ENCODE data around the gene LHX2. TPM values are rescaled to one million over a fixed set of nuclear protein-coding genes. Genes with fewer than 3 reads are reported as not detected.

LHX2 gene
- total and polyA plus RNA-seq, 2 experiments from 2014 or later = not detected

GRCh38 chr9:124050955-124051354 is 39.4 kb downstream of the LHX2 start:
- no peaks in the 10 kb centered on the region for H3K79me2 ChIP-seq (ENCODE audit: insufficient read depth)
- peaks cover 51% of the 10 kb centered on the region for H3K27me3 ChIP-seq (replicated peaks; ENCODE audit: insufficient read depth)
- no peak overlapping the region for H2AFZ ChIP-seq
- no peak for DNase-seq
- TF ChIP-seq EZH2phosphoT487 (IDR thresholded peaks at IDR 0.05; ENCODE audit: insufficient read depth, low read depth) (no peak), EZH2 (IDR thresholded peaks at IDR 0.05; ENCODE audit: insufficient read depth, poor library complexity, severe bottlenecking) (no peak)
- no peak overlapping the region for H3K27ac ChIP-seq
- no peaks in the 10 kb centered on the region for H3K9me3 ChIP-seq (ENCODE audit: low read depth)
- no peaks in the 10 kb centered on the region for H4K20me1 ChIP-seq (ENCODE audit: insufficient read depth)
- no peak overlapping the region for H3K9ac ChIP-seq
- 79 to 83% methylated on average over 1 of the region's 1 CpG for WGBS, 2 experiments (ENCODE audit: low coverage in 1 of 2, low lambda C conversion rate in 2 of 2, missing lambda C conversion rate in 2 of 2)
- in situ Hi-C loops (cut with MboI) = no loop called here
- H3F3A ChIP-seq (ENCODE audit: insufficient read depth) = peaks cover 12% of the 10 kb centered on the region
- H3K4me1 ChIP-seq (ENCODE audit: insufficient read depth) = 0 out of 2 replicates have a peak, but pooled peaks cover 7% of the 10 kb centered on the region
- H3K36me3 ChIP-seq (ENCODE audit: low read depth) = no peaks in the 10 kb centered on the region
- no peak overlapping the region for H3K4me2 ChIP-seq (ENCODE audit: unreplicated experiment)
- no peak overlapping the region for H3K4me3 ChIP-seq
- H3K9me2 ChIP-seq (ENCODE audit: insufficient read depth) = no peaks in the 10 kb centered on the region

DNA sequence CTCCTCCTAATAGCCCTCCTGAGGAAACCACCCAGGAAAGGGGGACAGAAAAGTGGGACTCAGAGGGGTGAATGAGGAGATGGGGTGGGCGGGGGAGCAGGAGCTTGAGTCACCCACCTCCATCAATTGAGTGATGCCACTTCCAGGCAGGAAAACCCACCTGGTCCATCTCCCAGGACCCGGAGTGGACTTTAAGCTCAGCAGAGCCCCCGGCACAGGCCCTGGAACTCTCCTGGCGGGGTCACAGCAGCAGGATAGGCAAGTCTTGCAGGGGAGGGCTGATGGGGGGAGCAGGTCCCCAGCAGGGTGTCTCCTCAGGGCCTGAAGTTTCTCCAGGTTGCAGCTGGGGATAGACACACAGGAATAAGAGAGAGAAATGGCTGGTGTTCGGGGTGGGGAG is 40.8 kb downstream of the LHX2 start:
- no peak overlapping the region for H3K4me2 ChIP-seq (ENCODE audit: unreplicated experiment)
- H3K9me3 ChIP-seq (ENCODE audit: low read depth) = no peaks in the 10 kb centered on the region
- no peaks in the 10 kb centered on the region for H3K9me2 ChIP-seq (ENCODE audit: insufficient read depth)
- no peaks in the 10 kb centered on the region for H4K20me1 ChIP-seq (ENCODE audit: insufficient read depth)
- peaks cover 46% of the 10 kb centered on the region for H3K27me3 ChIP-seq (replicated peaks; ENCODE audit: insufficient read depth)
- no peaks in the 10 kb centered on the region for H3K36me3 ChIP-seq (ENCODE audit: low read depth)
- no peak overlapping the region for H2AFZ ChIP-seq
- in situ Hi-C loops (cut with MboI) = no loop called here
- no peak overlapping the region for H3K9ac ChIP-seq
- 0 out of 2 replicates have a peak, but pooled peaks cover 7% of the 10 kb centered on the region for H3K4me1 ChIP-seq (ENCODE audit: insufficient read depth)
- TF ChIP-seq EZH2 (IDR thresholded peaks at IDR 0.05; ENCODE audit: insufficient read depth, poor library complexity, severe bottlenecking) (no peak), EZH2phosphoT487 (IDR thresholded peaks at IDR 0.05; ENCODE audit: insufficient read depth, low read depth) (no peak)
- H3F3A ChIP-seq (ENCODE audit: insufficient read depth) = peaks cover 12% of the 10 kb centered on the region
- no peak overlapping the region for H3K27ac ChIP-seq
- H3K4me3 ChIP-seq = no peak overlapping the region
- H3K79me2 ChIP-seq (ENCODE audit: insufficient read depth) = no peaks in the 10 kb centered on the region
- DNase-seq = no peak
- 84 to 85% methylated on average over 4 to 5 of the region's 5 CpGs for WGBS, 2 experiments (ENCODE audit: low coverage in 1 of 2, low lambda C conversion rate in 2 of 2, missing lambda C conversion rate in 2 of 2)

DNA sequence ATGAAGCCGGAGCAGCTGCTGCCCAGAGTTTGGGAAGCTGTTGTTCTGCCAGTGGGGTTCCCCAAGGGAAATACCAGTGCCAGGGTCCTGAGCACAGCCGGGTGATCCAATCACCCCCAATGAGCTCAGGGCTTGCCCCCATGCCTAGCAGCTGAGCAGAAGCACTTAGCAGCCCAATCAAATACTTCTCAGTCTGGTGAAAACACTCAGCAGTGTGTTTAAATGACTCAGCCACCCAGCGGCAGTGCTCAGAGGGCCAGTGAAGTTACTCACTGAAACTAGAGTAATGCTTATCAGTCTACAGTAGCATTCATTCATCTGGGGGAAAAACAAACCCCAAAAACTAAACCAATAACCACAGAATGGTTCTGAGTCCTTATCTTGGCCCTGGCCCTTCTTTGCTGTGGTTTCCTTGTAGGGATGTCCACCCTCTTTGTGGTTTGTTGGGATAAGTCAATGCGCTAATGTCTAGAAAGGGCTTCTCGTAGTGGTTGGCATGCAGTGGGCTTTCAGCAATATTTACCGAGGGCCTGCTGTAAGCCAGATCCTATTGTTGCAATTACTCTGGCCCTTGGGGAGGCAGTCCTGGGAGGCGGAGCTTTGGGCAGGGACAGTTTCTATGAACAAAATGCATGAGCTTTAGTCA is 43.1 kb downstream of the LHX2 start:
- Histone ChIP-seq H3K4me2 (ENCODE audit: unreplicated experiment) (no peak overlapping the region), H3K27me3 (replicated peaks; ENCODE audit: insufficient read depth) (peaks cover 61% of the 10 kb centered on the region), H3K4me1 (ENCODE audit: insufficient read depth) (0 out of 2 replicates have a peak, but pooled peaks cover 7% of the 10 kb centered on the region), H3K9me3 (ENCODE audit: low read depth) (no peaks in the 10 kb centered on the region), H3K79me2 (ENCODE audit: insufficient read depth) (no peaks in the 10 kb centered on the region), H2AFZ (no peak overlapping the region), H3K36me3 (ENCODE audit: low read depth) (no peaks in the 10 kb centered on the region), H4K20me1 (ENCODE audit: insufficient read depth) (no peaks in the 10 kb centered on the region), H3K27ac (peak overlapping the region; percentile 55), H3F3A (ENCODE audit: insufficient read depth) (peaks cover 12% of the 10 kb centered on the region), H3K4me3 (no peak overlapping the region), H3K9ac (no peak overlapping the region), H3K9me2 (ENCODE audit: insufficient read depth) (no peaks in the 10 kb centered on the region)
- 23 to 36% methylated on average over 7 of the region's 7 CpGs for WGBS, 2 experiments (ENCODE audit: low coverage in 1 of 2, low lambda C conversion rate in 2 of 2, missing lambda C conversion rate in 2 of 2)
- TF ChIP-seq EZH2 (IDR thresholded peaks at IDR 0.05; ENCODE audit: insufficient read depth, poor library complexity, severe bottlenecking) = no peak
- peak; percentile 99 for TF ChIP-seq EZH2phosphoT487 (IDR thresholded peaks at IDR 0.05; ENCODE audit: insufficient read depth, low read depth)
- in situ Hi-C loops (cut with MboI) = no loop called here
- DNase-seq = peak; percentile 94

DNA sequence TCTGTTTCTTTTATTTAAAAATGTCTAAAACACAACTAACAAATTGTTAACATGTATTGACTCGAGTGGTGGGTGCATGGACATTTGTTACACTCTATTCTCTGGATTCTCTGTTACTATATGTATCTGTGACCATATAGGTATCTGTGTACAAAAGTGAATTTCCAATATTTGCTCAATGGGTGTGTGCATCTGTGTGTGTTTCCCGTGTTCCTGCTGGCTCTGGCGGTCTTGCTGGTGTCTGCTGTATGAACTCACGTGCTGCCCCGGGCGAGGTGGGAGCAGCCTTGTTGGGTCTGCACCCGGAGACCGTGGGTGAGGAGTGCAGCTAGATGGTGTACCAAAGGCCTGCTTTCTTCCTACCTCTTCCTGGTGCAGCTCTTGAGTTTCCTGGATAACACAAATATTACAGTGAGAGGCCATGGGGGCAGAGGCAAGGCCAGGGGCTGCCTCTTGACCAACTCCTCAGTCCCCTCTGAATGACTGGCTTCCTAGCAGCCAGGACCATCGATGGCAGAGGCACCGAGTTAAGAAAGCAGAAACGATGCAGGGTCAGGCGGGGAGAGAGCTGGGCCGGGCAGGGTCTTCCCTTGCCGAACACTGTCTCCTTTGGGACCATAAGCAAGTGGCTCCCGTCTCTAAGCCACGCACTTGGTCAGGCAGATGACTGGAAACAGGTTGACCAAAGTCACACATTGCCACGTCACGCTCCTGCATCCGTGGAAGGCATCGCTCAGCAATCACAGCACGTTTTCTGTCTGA is 49.5 kb downstream of the LHX2 start:
- no peaks in the 10 kb centered on the region for H3K9me2 ChIP-seq (ENCODE audit: insufficient read depth)
- H3K9ac ChIP-seq = no peak overlapping the region
- DNase-seq = no peak
- H3K4me3 ChIP-seq = no peak overlapping the region
- no peak overlapping the region for H3K27ac ChIP-seq
- H3K27me3 ChIP-seq (replicated peaks; ENCODE audit: insufficient read depth) = peaks cover 68% of the 10 kb centered on the region
- peaks cover 4% of the 10 kb centered on the region; the same call in 1 of the 2 replicates for H3F3A ChIP-seq (ENCODE audit: insufficient read depth)
- H3K79me2 ChIP-seq (ENCODE audit: insufficient read depth) = no peaks in the 10 kb centered on the region
- H3K4me2 ChIP-seq (ENCODE audit: unreplicated experiment) = no peak overlapping the region
- H3K9me3 ChIP-seq (ENCODE audit: low read depth) = no peaks in the 10 kb centered on the region
- 76 to 77% methylated on average over 21 of the region's 21 CpGs for WGBS, 2 experiments (ENCODE audit: low coverage in 1 of 2, low lambda C conversion rate in 2 of 2, missing lambda C conversion rate in 2 of 2)
- in situ Hi-C loops (cut with MboI) = no loop called here
- no peaks in the 10 kb centered on the region for H3K4me1 ChIP-seq (ENCODE audit: insufficient read depth)
- H4K20me1 ChIP-seq (ENCODE audit: insufficient read depth) = no peaks in the 10 kb centered on the region
- no peak for TF ChIP-seq EZH2phosphoT487 (IDR thresholded peaks at IDR 0.05; ENCODE audit: insufficient read depth, low read depth)
- no peak for TF ChIP-seq EZH2 (IDR thresholded peaks at IDR 0.05; ENCODE audit: insufficient read depth, poor library complexity, severe bottlenecking)
- H3K36me3 ChIP-seq (ENCODE audit: low read depth) = no peaks in the 10 kb centered on the region
- no peak overlapping the region for H2AFZ ChIP-seq

Measured in GM23248 (cell line).